H9 (cell line): ENCODE results near the gene SCAMP3. TPM values are rescaled to one million over a fixed set of nuclear protein-coding genes. Genes with fewer than 3 reads are reported as not detected.

ENCODE experiments used
- DNase-seq: peaks from one replicate; pipeline ENCODE4 v3.0.0-alpha.2; 2017
- H2AFZ ChIP-seq: one replicate; pipeline ENCODE4 v1.6.1; 2013; ENCODE audit warnings: mild to moderate bottlenecking, low read length, control low read depth, moderate library complexity
- H2AK5ac ChIP-seq: 2 replicates; pipeline ENCODE4 v1.6.1; 2013; ENCODE audit warnings: low read length, control low read depth, mixed read lengths; ENCODE audit not compliant: insufficient read length
- H2BK120ac ChIP-seq: one replicate; pipeline ENCODE4 v1.6.1; 2013; ENCODE audit warnings: low read depth, mild to moderate bottlenecking, low read length, control low read depth, inconsistent platforms; ENCODE audit not compliant: poor library complexity, severe bottlenecking
- H2BK12ac ChIP-seq: 2 replicates; pipeline ENCODE4 v1.6.1; 2013; ENCODE audit warnings: low read length, control low read depth, mixed read lengths, low read depth; ENCODE audit not compliant: insufficient read length
- H2BK15ac ChIP-seq: 2 replicates; pipeline ENCODE4 v1.6.1; 2013; ENCODE audit warnings: low read depth, low read length, control low read depth
- H2BK20ac ChIP-seq: one replicate; pipeline ENCODE4 v1.6.1; 2013; ENCODE audit warnings: low read depth, mild to moderate bottlenecking, low read length, control low read depth, inconsistent platforms; ENCODE audit not compliant: poor library complexity, severe bottlenecking
- H2BK5ac ChIP-seq: 2 replicates; pipeline ENCODE4 v1.6.1; 2013; ENCODE audit warnings: low read length, control low read depth, mixed read lengths; ENCODE audit not compliant: insufficient read length
- H3K14ac ChIP-seq: 2 replicates; pipeline ENCODE4 v1.6.1; 2013; ENCODE audit warnings: low read length, control low read depth; ENCODE audit not compliant: insufficient read depth
- H3K18ac ChIP-seq: 2 replicates; pipeline ENCODE4 v1.6.1; 2013; ENCODE audit warnings: low read depth, mild to moderate bottlenecking, mixed read lengths, low read length, control low read depth; ENCODE audit not compliant: insufficient read length
- H3K23ac ChIP-seq: 2 replicates; pipeline ENCODE4 v1.6.1; 2013; ENCODE audit warnings: low read length, control low read depth, mixed read lengths, low read depth; ENCODE audit not compliant: insufficient read length
- H3K23me2 ChIP-seq: 2 replicates; pipeline ENCODE4 v1.6.1; 2013; ENCODE audit warnings: low read depth, mild to moderate bottlenecking, mixed read lengths, low read length, control low read depth; ENCODE audit not compliant: insufficient read length, poor library complexity, severe bottlenecking
- H3K27ac ChIP-seq: 2 replicates; pipeline ENCODE4 v1.5.1; 2013; ENCODE audit warnings: low read length, control low read depth, mixed read lengths, low read depth; ENCODE audit not compliant: insufficient read length
- H3K27me3 ChIP-seq: 2 replicates; pipeline ENCODE4 v1.6.1; 2013; ENCODE audit warnings: low read length, control low read depth, inconsistent platforms; ENCODE audit not compliant: insufficient read depth
- H3K4ac ChIP-seq: 2 replicates; pipeline ENCODE4 v1.6.1; 2013; ENCODE audit warnings: low read depth, mild to moderate bottlenecking, control low read depth, inconsistent platforms, low read length, moderate library complexity
- H3K4me1 ChIP-seq: 2 replicates; pipeline ENCODE4 v1.6.1; 2013; ENCODE audit warnings: low read length, control low read depth, inconsistent platforms; ENCODE audit not compliant: insufficient read depth
- H3K4me2 ChIP-seq: 2 replicates; pipeline ENCODE4 v1.6.1; 2013; ENCODE audit warnings: low read length, control low read depth, mixed read lengths; ENCODE audit not compliant: insufficient read length, insufficient read depth
- H3K56ac ChIP-seq: 2 replicates; pipeline ENCODE4 v1.6.1; 2013; ENCODE audit warnings: low read depth, mild to moderate bottlenecking, mixed read lengths, low read length, control low read depth; ENCODE audit not compliant: insufficient read length
- H3K79me1 ChIP-seq: 2 replicates; pipeline ENCODE4 v1.6.1; 2013; ENCODE audit warnings: low read depth, mild to moderate bottlenecking, moderate library complexity, low read length, control low read depth, inconsistent platforms; ENCODE audit not compliant: insufficient read depth, poor library complexity, severe bottlenecking
- H3K79me2 ChIP-seq: 2 replicates; pipeline ENCODE4 v1.6.1; 2013; ENCODE audit warnings: low read length, control low read depth, inconsistent platforms; ENCODE audit not compliant: insufficient read depth
- H3K9ac ChIP-seq: 2 replicates; pipeline ENCODE4 v1.6.1; 2013; ENCODE audit warnings: low read length, control low read depth, mixed read lengths; ENCODE audit not compliant: insufficient read length; ENCODE audit errors: extremely low read depth
- H3K9me3 ChIP-seq: one replicate; pipeline ENCODE4 v1.6.1; 2013; ENCODE audit warnings: low read depth, low read length, inconsistent platforms; ENCODE audit not compliant: control insufficient read depth
- H3T11ph ChIP-seq: one replicate; pipeline ENCODE4 v1.6.1; 2013; ENCODE audit warnings: mild to moderate bottlenecking, low read length, control low read depth, inconsistent platforms
- H4K20me1 ChIP-seq: one replicate; pipeline ENCODE4 v1.6.1; 2013; ENCODE audit not compliant: control insufficient read depth, insufficient read length, insufficient read depth
- H4K5ac ChIP-seq: 2 replicates; pipeline ENCODE4 v1.6.1; 2013; ENCODE audit warnings: low read depth, mild to moderate bottlenecking, mixed read lengths, low read length, control low read depth; ENCODE audit not compliant: insufficient read length
- H4K8ac ChIP-seq: replicated peaks from 2 replicates; pipeline ENCODE4 v1.6.1; 2013; ENCODE audit warnings: low read length, control low read depth, mixed read lengths, low read depth; ENCODE audit not compliant: insufficient read length
- H4K91ac ChIP-seq: 2 replicates; pipeline ENCODE4 v1.6.1; 2013; ENCODE audit warnings: low read depth, mild to moderate bottlenecking, moderate library complexity, mixed read lengths, low read length, control low read depth; ENCODE audit not compliant: insufficient read length
- H3K27ac Mint-ChIP-seq, 3 experiments: 2 replicates in 2 of 3; 3 replicates in 1 of 3; pipeline ENCODE4 v1.8.0; 2020 to 2021; ENCODE audit warnings: mixed read lengths in 3 of 3, mild to moderate bottlenecking in 1 of 3, moderate library complexity in 1 of 3
- H3K27me3 Mint-ChIP-seq: 2 replicates; pipeline ENCODE4 v1.8.0; 2021; ENCODE audit warnings: low read depth, mild to moderate bottlenecking, moderate library complexity, mixed read lengths
- H3K36me3 Mint-ChIP-seq, 3 experiments: 2 replicates in 2 of 3; 3 replicates in 1 of 3; pipeline ENCODE4 v1.8.0; 2020 to 2021; ENCODE audit warnings: low read depth in 3 of 3, mixed read lengths in 3 of 3; ENCODE audit not compliant: insufficient read depth in 1 of 3
- H3K4me1 Mint-ChIP-seq, 2 experiments: 2 replicates each; pipeline ENCODE4 v1.8.0; 2020; ENCODE audit warnings: mixed read lengths in 2 of 2
- H3K4me3 Mint-ChIP-seq, 2 experiments: 2 replicates in 1 of 2; 3 replicates in 1 of 2; pipeline ENCODE4 v1.8.0; 2020 to 2021; ENCODE audit warnings: mild to moderate bottlenecking in 2 of 2, mixed read lengths in 2 of 2, moderate library complexity in 1 of 2
- H3K9me3 Mint-ChIP-seq, 2 experiments: 2 replicates in 1 of 2; 3 replicates in 1 of 2; pipeline ENCODE4 v1.8.0; 2020; ENCODE audit warnings: mild to moderate bottlenecking in 2 of 2, mixed read lengths in 2 of 2, moderate library complexity in 1 of 2
- CTCF ChIP-seq: fragments of 200-600 bp; sonication (generic); conservative IDR thresholded peaks from 3 replicates; pipeline ENCODE4 v1.8.0; 2021; ENCODE audit warnings: antibody characterized with exemption, mild to moderate bottlenecking
- WGBS: extraction: QIAGEN DNeasy Blood & Tissue Kit; methylation state at CpG from one replicate; pipeline ENCODE4 v1.1.7; 2013; ENCODE audit warnings: missing lambda C conversion rate, low lambda C conversion rate, mixed read lengths; ENCODE audit not compliant: insufficient read length; ENCODE audit errors: extremely low coverage; 5-methylcytosine and 5-hydroxymethylcytosine counted together
- total RNA-seq: library from RNA; stranded (reverse); gene quantifications from 2 replicates; pipeline ENCODE4 v1.2.1, GENCODE V29; 2021

The SCAMP3 gene
- total RNA-seq, 1 experiment from 2014 or later: 52.5 TPM

GRCh38 chr1:155253797-155254196, 8.4 kb downstream of the SCAMP3 start:
- Histone ChIP-seq H2BK5ac (no peak overlapping the region), H3K9ac (no peak overlapping the region), H2BK15ac (no peak overlapping the region), H3K23ac (no peak overlapping the region), H3K79me1 (no peaks in the 10 kb centered on the region), H3K9me3 (no peaks in the 10 kb centered on the region), H4K5ac (no peak overlapping the region), H4K20me1 (no peaks in the 10 kb centered on the region), H4K91ac (no peak overlapping the region), H3K23me2 (peaks cover 14% of the 10 kb centered on the region), H3K79me2 (no peaks in the 10 kb centered on the region), H3K4me1 (peaks cover 4% of the 10 kb centered on the region; the same call in 1 of the 2 replicates), H3K14ac (no peak overlapping the region), H3K56ac (no peak overlapping the region), H3K27ac (no peak overlapping the region), H2BK120ac (no peak overlapping the region), H2BK20ac (no peak overlapping the region), H2AFZ (no peak overlapping the region), H3K4ac (no peak overlapping the region), H4K8ac (no peak overlapping the region), H3K18ac (no peak overlapping the region), H2BK12ac (no peak overlapping the region), H3K4me2 (peak overlapping the region; percentile 67), H3T11ph (no peak overlapping the region), H3K27me3 (no peaks in the 10 kb centered on the region), H2AK5ac (no peak overlapping the region)
- peaks cover 30 to 32% of the 10 kb centered on the region in 2 experiments for H3K4me1 Mint-ChIP-seq
- DNase-seq: no peak
- no CpG with 5 or more reads among the region's 5 CpGs for WGBS
- H3K4me3 Mint-ChIP-seq: peak overlapping the region; percentile 73 to 88
- TF ChIP-seq CTCF: no peak
- no peaks in the 10 kb centered on the region for H3K9me3 Mint-ChIP-seq
- no peak overlapping the region for H3K27ac Mint-ChIP-seq
- H3K27me3 Mint-ChIP-seq: no peaks in the 10 kb centered on the region; the same call in 1 of the 2 replicates
- peaks cover 9 to 27% (median 19%) of the 10 kb centered on the region in 3 experiments for H3K36me3 Mint-ChIP-seq
